Measurements from ENCODE around the gene CNTRL.

CNTRL gene

DNA sequence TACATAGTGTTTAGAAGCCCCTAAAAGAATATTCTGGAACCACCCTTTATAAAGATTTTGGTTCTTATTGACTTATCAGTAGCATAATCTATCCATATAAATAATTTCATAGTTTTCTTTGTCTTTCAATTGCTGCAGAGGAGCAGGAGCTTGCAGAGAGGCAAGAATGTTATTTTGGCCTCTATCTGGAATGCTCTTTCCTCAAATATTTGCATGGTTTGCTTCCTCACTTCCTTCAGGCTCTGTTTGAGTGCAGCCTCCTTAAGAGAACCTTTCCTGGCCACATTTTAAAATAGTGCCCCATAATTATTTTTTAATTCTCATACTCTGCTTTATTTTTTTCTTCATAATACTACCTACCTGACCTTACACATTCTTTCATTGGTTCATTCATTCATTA lies 26.1 kb upstream of the CNTRL start:
- no peak for DNase-seq (ENCODE audit: insufficient read length, low spot score)
- no peak for FAIRE-seq
- TF ChIP-seq POU2F2 (IDR thresholded peaks at IDR 0.05; ENCODE audit: low read depth, low read length) (no peak), POLR2A (IDR thresholded peaks at IDR 0.05; ENCODE audit: low read depth, low read length) (no peak)

DNA sequence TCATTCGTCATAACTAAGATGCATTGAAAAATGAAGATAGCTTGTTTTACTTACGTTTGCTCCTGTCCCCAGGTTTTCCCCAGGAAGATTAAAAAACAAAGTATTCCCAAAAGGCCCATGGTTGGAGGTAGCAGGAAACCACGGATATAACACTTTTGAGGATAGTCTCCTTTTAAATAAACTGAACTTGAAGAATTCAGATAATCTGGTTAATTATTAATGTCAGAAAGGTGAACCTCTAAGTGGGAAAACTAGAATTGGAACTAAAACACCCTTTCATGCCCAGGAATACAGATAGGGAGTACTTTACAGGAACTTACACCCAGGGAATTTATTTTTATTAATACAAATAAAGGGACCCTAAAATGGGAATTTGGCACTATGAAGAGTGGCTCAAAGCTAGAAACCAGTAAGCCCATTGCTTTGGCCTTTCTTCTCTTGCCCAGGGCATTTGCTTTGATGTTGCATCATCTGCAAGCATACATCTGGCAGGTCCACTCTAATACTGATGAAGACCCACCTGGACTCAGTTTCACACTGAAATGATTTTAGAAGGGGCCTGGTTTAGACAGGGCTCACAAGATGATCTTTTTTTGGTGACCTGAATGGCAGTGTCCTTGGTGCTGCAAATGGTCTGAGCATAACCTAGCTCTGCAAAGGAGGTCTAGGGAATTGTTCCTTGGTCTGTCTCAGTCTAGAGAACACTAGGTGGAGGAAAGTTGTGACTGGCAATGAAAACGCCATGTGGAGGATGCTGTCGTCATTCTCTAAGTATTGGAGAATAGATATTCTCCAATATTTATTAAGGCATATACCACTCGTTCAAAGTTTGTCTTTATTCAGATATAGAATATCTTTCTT lies 24.4 kb upstream of the CNTRL start, which contains the start of gene C5:
TSS of gene C5 (minus strand) at position 148 of the 861 bp plus-strand sequence. CDS start at position 119, 29 bp downstream.
- TF ChIP-seq POLR2A (IDR thresholded peaks at IDR 0.05; ENCODE audit: low read depth, low read length) (no peak), SPI1 (IDR thresholded peaks at IDR 0.05; ENCODE audit: low read depth, low read length) (no peak), TAF1 (IDR thresholded peaks at IDR 0.05; ENCODE audit: low read depth, low read length) (no peak), POLR2AphosphoS5 (IDR thresholded peaks at IDR 0.05; ENCODE audit: low read depth, low read length) (no peak), PAX5 (IDR thresholded peaks at IDR 0.05; ENCODE audit: insufficient read depth, low read length, severe bottlenecking) (no peak), POU2F2 (IDR thresholded peaks at IDR 0.05; ENCODE audit: low read depth, low read length) (no peak)
- FAIRE-seq = no peak
- no peak for DNase-seq (ENCODE audit: insufficient read length, low spot score)

DNA sequence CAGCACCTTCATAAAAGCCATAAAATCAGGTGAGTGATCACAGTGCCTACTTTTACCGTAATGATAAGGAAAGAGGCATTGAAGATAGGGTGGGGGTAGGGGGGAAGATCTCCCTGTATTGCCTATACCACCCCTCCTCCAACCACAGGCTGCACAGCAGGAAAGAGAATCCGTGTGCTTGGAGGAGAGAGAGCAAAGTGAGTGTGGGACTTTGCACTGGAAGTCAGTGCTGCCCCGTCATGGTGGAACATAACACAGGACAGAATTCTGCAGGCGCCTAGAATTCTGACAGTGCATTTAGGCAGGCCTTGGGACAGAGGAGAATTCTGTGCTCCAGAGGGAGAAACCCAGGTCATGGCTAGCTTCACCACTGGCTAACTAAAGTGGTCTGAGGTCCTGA lies 21.2 kb upstream of the CNTRL start:
- no peak for DNase-seq (ENCODE audit: insufficient read length, low spot score)
- TF ChIP-seq POLR2AphosphoS5 (IDR thresholded peaks at IDR 0.05; ENCODE audit: low read depth, low read length) = no peak
- no peak for TF ChIP-seq PAX5 (IDR thresholded peaks at IDR 0.05; ENCODE audit: insufficient read depth, low read length, severe bottlenecking)
- no peak for TF ChIP-seq SPI1 (IDR thresholded peaks at IDR 0.05; ENCODE audit: low read depth, low read length)
- TF ChIP-seq TAF1 (IDR thresholded peaks at IDR 0.05; ENCODE audit: low read depth, low read length) = no peak
- no peak for TF ChIP-seq POLR2A (IDR thresholded peaks at IDR 0.05; ENCODE audit: low read depth, low read length)
- no peak for TF ChIP-seq POU2F2 (IDR thresholded peaks at IDR 0.05; ENCODE audit: low read depth, low read length)
- FAIRE-seq = no peak

DNA sequence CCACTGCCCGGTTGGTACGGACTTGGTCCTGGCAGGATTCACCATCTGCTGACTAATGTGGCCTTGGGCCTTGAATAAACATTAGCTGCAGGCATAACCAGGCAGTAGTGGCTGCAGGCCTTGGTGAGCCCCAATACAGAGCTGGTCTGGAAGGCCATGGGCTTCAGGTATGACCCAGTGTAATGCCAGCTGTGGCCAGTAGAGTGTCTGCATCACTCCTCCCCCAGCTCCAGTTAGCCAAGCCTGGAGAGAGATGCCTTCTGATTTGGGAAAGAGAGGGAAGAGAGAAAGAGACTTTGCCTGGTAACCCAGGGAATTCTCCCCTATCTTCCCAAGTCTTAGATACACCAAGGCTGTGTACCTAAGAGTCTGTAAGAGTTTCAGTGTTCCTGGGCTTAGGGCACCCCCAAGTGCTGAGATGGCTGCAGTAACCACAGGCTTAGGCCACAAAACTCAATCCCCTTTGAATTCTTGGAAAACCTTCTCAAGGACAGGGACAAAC lies 19.1 kb upstream of the CNTRL start:
- DNase-seq (ENCODE audit: insufficient read length, low spot score) = no peak

DNA sequence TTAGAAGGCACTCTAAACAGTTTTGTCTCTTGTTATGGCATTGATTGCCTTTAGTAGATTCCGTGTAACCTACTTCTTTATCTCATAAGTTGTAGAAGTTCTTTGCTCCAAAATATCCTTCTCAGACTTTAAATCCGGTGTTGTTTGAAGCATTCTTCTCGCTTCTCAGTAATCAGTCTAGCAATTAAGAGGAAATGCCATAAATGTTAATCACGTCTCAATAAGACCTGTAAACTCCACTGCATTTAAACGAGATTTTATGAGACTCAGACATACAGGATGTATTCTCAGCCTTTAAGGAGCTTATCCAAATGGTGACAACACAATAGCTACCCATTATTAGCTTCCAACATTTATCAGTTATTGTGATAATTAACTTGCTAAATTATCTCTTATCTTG lies 16.9 kb upstream of the CNTRL start:
- no peak for DNase-seq (ENCODE audit: insufficient read length, low spot score)
- TF ChIP-seq SPI1 (IDR thresholded peaks at IDR 0.05; ENCODE audit: low read depth, low read length) (no peak), PAX5 (IDR thresholded peaks at IDR 0.05; ENCODE audit: insufficient read depth, low read length, severe bottlenecking) (no peak), POU2F2 (IDR thresholded peaks at IDR 0.05; ENCODE audit: low read depth, low read length) (no peak), POLR2AphosphoS5 (IDR thresholded peaks at IDR 0.05; ENCODE audit: low read depth, low read length) (no peak), TAF1 (IDR thresholded peaks at IDR 0.05; ENCODE audit: low read depth, low read length) (no peak), POLR2A (IDR thresholded peaks at IDR 0.05; ENCODE audit: low read depth, low read length) (no peak)
- no peak for FAIRE-seq

More for the DNA sequence above, 19.1 kb upstream of the CNTRL start:
- FAIRE-seq = peak; percentile 9
- TF ChIP-seq POLR2A (IDR thresholded peaks at IDR 0.05; ENCODE audit: low read depth, low read length) (no peak), POLR2AphosphoS5 (IDR thresholded peaks at IDR 0.05; ENCODE audit: low read depth, low read length) (no peak), PAX5 (IDR thresholded peaks at IDR 0.05; ENCODE audit: insufficient read depth, low read length, severe bottlenecking) (no peak), SPI1 (IDR thresholded peaks at IDR 0.05; ENCODE audit: low read depth, low read length) (no peak), TAF1 (IDR thresholded peaks at IDR 0.05; ENCODE audit: low read depth, low read length) (no peak), POU2F2 (IDR thresholded peaks at IDR 0.05; ENCODE audit: low read depth, low read length) (no peak)

DNA sequence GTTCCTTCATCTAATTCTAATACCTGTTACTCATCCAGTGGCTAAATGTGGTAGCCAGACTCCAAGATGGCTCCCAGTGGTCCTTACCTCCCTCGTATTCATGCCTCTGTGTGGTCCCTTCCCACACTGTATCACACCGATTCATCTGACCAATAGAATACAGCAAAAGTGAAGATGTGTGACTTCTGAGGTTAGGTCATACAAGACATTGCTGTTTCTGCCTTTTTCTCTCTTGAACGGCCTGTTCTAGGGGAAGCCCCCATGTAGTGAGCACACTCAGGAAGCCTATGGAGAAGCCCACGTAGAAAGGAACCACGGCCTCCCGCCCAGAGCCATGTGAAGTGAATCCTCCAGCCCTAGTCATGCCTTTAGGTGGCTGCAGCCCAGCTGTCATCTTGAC lies 15.2 kb upstream of the CNTRL start:
- no peak for FAIRE-seq
- DNase-seq (ENCODE audit: insufficient read length, low spot score) = no peak
- no peak for TF ChIP-seq PAX5 (IDR thresholded peaks at IDR 0.05; ENCODE audit: insufficient read depth, low read length, severe bottlenecking)
- no peak for TF ChIP-seq SPI1 (IDR thresholded peaks at IDR 0.05; ENCODE audit: low read depth, low read length)
- no peak for TF ChIP-seq POLR2AphosphoS5 (IDR thresholded peaks at IDR 0.05; ENCODE audit: low read depth, low read length)
- no peak for TF ChIP-seq TAF1 (IDR thresholded peaks at IDR 0.05; ENCODE audit: low read depth, low read length)
- no peak for TF ChIP-seq POU2F2 (IDR thresholded peaks at IDR 0.05; ENCODE audit: low read depth, low read length)
- no peak for TF ChIP-seq POLR2A (IDR thresholded peaks at IDR 0.05; ENCODE audit: low read depth, low read length)

DNA sequence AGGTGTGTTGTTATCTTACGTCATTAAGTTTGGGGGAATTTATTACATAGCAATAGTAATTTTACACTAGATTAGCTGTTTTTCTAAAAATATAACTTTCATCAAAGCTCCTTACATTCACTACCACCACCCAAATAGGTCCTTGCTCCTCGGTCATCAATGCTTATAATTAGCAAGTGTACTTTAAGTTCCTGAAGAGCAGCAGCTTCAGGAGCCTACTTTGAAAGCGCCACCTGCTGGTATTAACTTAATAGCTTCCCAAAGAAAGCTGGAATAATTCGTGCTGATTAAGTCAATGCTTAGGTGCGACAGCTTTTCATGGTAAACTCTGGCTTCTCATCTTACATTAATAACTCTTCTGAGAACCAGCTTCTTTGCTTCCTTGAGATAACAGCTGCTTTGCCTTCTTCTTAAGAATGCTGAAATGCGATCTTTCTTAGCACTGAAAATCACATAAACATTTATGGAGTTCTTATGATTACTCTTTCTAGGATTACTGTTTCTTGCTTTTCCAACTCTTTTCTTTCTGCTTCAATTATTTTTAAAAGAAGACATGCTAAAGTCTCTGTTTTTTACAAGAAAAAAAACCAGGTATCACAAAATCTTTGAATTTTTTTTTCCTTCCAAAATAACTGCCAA lies 14.6 kb upstream of the CNTRL start:
- DNase-seq (ENCODE audit: insufficient read length, low spot score) (no peak), FAIRE-seq (peak; percentile 74)
- TF ChIP-seq TAF1 (IDR thresholded peaks at IDR 0.05; ENCODE audit: low read depth, low read length) (no peak), PAX5 (IDR thresholded peaks at IDR 0.05; ENCODE audit: insufficient read depth, low read length, severe bottlenecking) (no peak), POLR2A (IDR thresholded peaks at IDR 0.05; ENCODE audit: low read depth, low read length) (no peak), POU2F2 (IDR thresholded peaks at IDR 0.05; ENCODE audit: low read depth, low read length) (no peak), SPI1 (IDR thresholded peaks at IDR 0.05; ENCODE audit: low read depth, low read length) (no peak), POLR2AphosphoS5 (IDR thresholded peaks at IDR 0.05; ENCODE audit: low read depth, low read length) (no peak)

DNA sequence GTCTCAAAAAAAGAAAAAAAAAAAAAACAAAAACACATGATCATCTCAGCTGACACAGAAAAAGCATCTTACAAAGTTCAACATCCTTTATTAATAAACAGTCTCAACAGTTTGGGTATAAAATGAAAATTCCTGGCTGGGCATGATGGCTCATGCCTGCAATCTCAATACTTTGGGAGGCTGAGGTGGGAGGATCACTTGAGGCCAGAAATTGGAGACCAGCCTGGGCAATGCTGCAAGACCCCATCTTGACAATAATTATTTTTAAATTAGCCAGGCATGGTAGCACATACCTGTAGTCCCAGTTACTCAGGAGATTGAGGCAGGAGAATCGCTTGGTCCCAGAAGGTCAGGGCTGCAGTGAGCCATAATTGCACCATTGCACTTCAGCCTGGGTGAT lies 7.9 kb upstream of the CNTRL start:
- TF ChIP-seq SPI1 (IDR thresholded peaks at IDR 0.05; ENCODE audit: low read depth, low read length) (no peak), POLR2AphosphoS5 (IDR thresholded peaks at IDR 0.05; ENCODE audit: low read depth, low read length) (no peak), PAX5 (IDR thresholded peaks at IDR 0.05; ENCODE audit: insufficient read depth, low read length, severe bottlenecking) (no peak)
- FAIRE-seq = no peak
- DNase-seq (ENCODE audit: insufficient read length, low spot score) = no peak

DNA sequence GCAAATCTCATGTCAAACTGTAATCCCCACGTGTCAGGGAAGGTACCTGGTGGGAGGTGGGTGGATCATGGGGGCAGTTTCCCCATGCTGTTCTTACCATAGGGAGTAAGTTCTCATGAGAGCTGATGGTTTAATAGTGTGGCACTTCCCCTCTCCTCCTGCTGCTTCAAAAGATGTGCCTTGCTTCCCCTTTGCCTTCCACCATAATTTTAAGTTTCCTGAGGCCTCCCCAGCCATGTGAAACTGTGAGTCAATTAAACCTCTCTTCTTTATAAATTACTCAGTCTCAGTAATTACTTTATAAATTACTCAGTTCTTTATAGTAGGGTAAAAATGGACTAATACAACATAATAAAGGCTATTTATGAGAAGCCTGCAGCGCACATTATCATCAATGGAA lies 7.1 kb upstream of the CNTRL start:
- DNase-seq (ENCODE audit: insufficient read length, low spot score) (no peak), FAIRE-seq (no peak)
- 0 out of 2 replicates have a peak, but pooled peaks have one; percentile 12 for TF ChIP-seq SPI1 (IDR thresholded peaks at IDR 0.05; ENCODE audit: low read depth, low read length)
- no peak for TF ChIP-seq PAX5 (IDR thresholded peaks at IDR 0.05; ENCODE audit: insufficient read depth, low read length, severe bottlenecking)
- TF ChIP-seq TAF1 (IDR thresholded peaks at IDR 0.05; ENCODE audit: low read depth, low read length) = no peak
- no peak for TF ChIP-seq POLR2AphosphoS5 (IDR thresholded peaks at IDR 0.05; ENCODE audit: low read depth, low read length)
- no peak for TF ChIP-seq POLR2A (IDR thresholded peaks at IDR 0.05; ENCODE audit: low read depth, low read length)
